Spleen (tissue), 7 donors: ENCODE results near the gene AEBP1.

ENCODE experiments used
- POLR2A ChIP-seq, 3 donors: fragments of 450-650 bp; IDR thresholded peaks; one replicate each; pipeline ENCODE4 v1.5.1; 2017; ENCODE audit warnings: antibody characterized with exemption in 3 of 3, mild to moderate bottlenecking in 1 of 3
- POLR2AphosphoS5 ChIP-seq, 3 donors: sonication (generic); formaldehyde crosslinking; IDR thresholded peaks; one replicate each; pipeline ENCODE4 v1.5.1; 2017; ENCODE audit warnings: antibody characterized with exemption in 3 of 3
- TF ChIP-seq, protein P1 (sequence below), 11 experiments: fragments of 200-600 bp in 7 of 11; fragments of 450-650 bp in 4 of 11; sonication (generic) in 4 of 11; IDR thresholded peaks in 8 of 11; conservative IDR thresholded peaks in 3 of 11; 1 replicate in 7 of 11; 2 replicates in 4 of 11; pipeline versions ENCODE4 v1.4.0 to v1.8.0; 2016 to 2021; ENCODE audit warnings: antibody characterized with exemption in 11 of 11, inconsistent platforms in 4 of 11, mild to moderate bottlenecking in 1 of 11
- donor health status: DM: no; HTN: no; CAD: no; lungs with moderate emphysema.
- donor health status: DM: no; HTN: no; CAD: no.
- donor health status: DM: no; HTN: no; CAD: no.

DNA sequence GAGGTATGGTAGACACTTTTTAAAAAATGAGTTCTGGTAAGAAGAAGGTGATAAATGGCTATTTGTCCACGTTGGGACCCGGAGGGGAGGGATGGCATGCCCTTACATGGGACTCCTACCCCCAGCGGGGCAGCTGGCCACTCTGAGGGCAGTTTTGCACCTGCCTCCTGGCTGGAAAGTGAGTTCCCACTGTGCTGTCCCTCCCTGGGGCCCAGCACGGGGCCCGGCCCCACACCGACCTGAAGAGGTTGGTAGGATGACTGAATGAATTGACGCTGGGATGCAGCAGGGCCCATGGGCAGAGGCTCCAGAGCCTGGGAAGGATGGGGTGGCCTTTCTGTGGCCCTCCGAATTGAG lies 601 bp upstream of the AEBP1 start:
- TF ChIP-seq, protein P1, sequence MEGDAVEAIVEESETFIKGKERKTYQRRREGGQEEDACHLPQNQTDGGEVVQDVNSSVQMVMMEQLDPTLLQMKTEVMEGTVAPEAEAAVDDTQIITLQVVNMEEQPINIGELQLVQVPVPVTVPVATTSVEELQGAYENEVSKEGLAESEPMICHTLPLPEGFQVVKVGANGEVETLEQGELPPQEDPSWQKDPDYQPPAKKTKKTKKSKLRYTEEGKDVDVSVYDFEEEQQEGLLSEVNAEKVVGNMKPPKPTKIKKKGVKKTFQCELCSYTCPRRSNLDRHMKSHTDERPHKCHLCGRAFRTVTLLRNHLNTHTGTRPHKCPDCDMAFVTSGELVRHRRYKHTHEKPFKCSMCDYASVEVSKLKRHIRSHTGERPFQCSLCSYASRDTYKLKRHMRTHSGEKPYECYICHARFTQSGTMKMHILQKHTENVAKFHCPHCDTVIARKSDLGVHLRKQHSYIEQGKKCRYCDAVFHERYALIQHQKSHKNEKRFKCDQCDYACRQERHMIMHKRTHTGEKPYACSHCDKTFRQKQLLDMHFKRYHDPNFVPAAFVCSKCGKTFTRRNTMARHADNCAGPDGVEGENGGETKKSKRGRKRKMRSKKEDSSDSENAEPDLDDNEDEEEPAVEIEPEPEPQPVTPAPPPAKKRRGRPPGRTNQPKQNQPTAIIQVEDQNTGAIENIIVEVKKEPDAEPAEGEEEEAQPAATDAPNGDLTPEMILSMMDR (IDR thresholded peaks at IDR 0.05 in 8 of 11, conservative IDR thresholded peaks at IDR 0.05 in 3 of 11), result no peak
- no peak for TF ChIP-seq POLR2AphosphoS5 (IDR thresholded peaks at IDR 0.05)
- TF ChIP-seq POLR2A (IDR thresholded peaks at IDR 0.05), result no peak
